ENCODE measurements around the gene BTN3A1. TPM values are rescaled to one million over a fixed set of nuclear protein-coding genes. Genes with fewer than 3 reads are reported as not detected.

Gene BTN3A1
- total and polyA plus RNA-seq, 10 of the 15 experiments (the other 5 are each of a cell fraction or from before 2014, with no cell fraction given): 5.6 to 60.1 (median 16.1) TPM

DNA sequence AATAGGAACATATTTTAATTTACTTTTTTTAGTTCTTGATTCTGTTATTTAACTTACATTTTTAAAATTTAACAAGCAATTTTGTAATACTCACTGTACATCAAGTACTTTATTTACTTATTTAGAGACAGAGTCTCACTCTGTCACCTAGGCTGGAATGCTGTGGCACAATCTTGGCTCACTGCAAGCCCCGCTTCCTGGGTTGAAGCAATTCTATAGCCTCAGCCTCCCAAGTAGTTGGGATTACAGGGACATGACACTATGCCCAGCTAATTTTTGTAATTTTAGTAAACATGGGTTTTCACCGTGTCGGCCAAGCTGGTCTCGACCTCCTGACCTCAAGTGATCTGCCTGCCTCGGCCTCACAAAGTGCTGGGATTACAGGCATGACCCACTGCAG lies 45.2 kb downstream of the BTN3A1 start (continued):
- TF ChIP-seq, protein P1, sequence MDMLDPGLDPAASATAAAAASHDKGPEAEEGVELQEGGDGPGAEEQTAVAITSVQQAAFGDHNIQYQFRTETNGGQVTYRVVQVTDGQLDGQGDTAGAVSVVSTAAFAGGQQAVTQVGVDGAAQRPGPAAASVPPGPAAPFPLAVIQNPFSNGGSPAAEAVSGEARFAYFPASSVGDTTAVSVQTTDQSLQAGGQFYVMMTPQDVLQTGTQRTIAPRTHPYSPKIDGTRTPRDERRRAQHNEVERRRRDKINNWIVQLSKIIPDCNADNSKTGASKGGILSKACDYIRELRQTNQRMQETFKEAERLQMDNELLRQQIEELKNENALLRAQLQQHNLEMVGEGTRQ (IDR thresholded peaks at IDR 0.05; ENCODE audit: borderline replicate concordance, low read depth, low read length): no peak
- no peak for TF ChIP-seq SMC3 (IDR thresholded peaks at IDR 0.05; ENCODE audit: borderline replicate concordance, low read length)
- TF ChIP-seq, protein P2, sequence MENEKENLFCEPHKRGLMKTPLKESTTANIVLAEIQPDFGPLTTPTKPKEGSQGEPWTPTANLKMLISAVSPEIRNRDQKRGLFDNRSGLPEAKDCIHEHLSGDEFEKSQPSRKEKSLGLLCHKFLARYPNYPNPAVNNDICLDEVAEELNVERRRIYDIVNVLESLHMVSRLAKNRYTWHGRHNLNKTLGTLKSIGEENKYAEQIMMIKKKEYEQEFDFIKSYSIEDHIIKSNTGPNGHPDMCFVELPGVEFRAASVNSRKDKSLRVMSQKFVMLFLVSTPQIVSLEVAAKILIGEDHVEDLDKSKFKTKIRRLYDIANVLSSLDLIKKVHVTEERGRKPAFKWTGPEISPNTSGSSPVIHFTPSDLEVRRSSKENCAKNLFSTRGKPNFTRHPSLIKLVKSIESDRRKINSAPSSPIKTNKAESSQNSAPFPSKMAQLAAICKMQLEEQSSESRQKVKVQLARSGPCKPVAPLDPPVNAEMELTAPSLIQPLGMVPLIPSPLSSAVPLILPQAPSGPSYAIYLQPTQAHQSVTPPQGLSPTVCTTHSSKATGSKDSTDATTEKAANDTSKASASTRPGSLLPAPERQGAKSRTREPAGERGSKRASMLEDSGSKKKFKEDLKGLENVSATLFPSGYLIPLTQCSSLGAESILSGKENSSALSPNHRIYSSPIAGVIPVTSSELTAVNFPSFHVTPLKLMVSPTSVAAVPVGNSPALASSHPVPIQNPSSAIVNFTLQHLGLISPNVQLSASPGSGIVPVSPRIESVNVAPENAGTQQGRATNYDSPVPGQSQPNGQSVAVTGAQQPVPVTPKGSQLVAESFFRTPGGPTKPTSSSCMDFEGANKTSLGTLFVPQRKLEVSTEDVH (IDR thresholded peaks at IDR 0.05; ENCODE audit: low read depth, partially characterized antibody): no peak

DNA sequence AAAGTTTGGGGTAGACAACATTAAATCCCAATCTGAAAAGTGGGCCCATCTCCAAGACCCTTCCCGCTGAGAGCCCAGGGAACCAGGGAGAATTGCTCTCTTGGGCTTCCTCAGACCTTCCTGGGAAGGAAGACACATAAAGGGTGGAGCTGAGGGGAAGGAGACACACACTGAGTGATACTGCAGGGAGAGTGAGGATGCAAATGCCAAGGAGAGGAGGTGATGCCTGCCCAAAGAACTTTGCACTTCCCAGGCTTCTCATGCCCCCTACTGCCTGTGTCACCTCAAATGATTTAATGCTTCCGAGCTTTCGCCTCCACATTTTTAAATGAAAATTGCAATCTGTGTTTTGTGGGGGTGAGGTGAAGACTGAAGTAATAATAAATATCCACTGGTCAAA lies 48.2 kb downstream of the BTN3A1 start:
- DNase-seq (ENCODE audit: low read depth, low spot score) (no peak), ATAC-seq (no peak), FAIRE-seq (no peak)
- intact Hi-C loops (cut with micrococcal nuclease; ENCODE audit: unreplicated experiment) (no loop called here), in situ Hi-C loops (cut with MboI) (no loop called here)
- ChIA-PET RAD21 (ENCODE audit: unreplicated experiment) (interaction anchor here (1.2 kb wide), 1 partner anchor 24 kb away, joined by 4 read pairs; no protein-coding TSS in a partner anchor), SMC1A (ENCODE audit: uncharacterized antibody, unreplicated experiment) (no interaction called here), CTCF (no interaction called here), POLR2A (interaction anchor here (1.7 kb wide), 1 partner anchor 11 kb away, joined by 4 read pairs; no protein-coding TSS in a partner anchor)
- Histone ChIP-seq H3K4me2 (ENCODE audit: control insufficient read depth, insufficient read depth) (no peak overlapping the region), H3K27ac (ENCODE audit: control insufficient read depth, insufficient read depth) (no peak overlapping the region), H3K9me3 (replicated peaks; ENCODE audit: control insufficient read depth, insufficient read depth, low read length) (no peaks in the 10 kb centered on the region), H3K36me3 (ENCODE audit: control insufficient read depth in 2 of 2, insufficient read depth in 2 of 2, low read length in 1 of 2) (peaks cover 0 to 15% of the 10 kb centered on the region in 2 experiments; a peak in 2 of 4 replicates), H3K27me3 (replicated peaks in 1 of 2; ENCODE audit: control insufficient read depth in 2 of 2, insufficient read depth in 2 of 2, low read length in 1 of 2) (no peaks in the 10 kb centered on the region), H3K79me2 (ENCODE audit: control insufficient read depth, insufficient read depth, low read length) (no peaks in the 10 kb centered on the region), H3K9ac (ENCODE audit: control insufficient read depth, insufficient read depth, low read length) (no peak overlapping the region), H2AFZ (ENCODE audit: control insufficient read depth, low read depth, low read length) (no peak overlapping the region), H3K4me3 (no peak overlapping the region), H3K4me1 (ENCODE audit: control insufficient read depth, insufficient read depth, low read length) (peaks cover 17% of the 10 kb centered on the region), H4K20me1 (ENCODE audit: control insufficient read depth, insufficient read depth) (no peaks in the 10 kb centered on the region)
- BruUV-seq (replicated peaks): no TSS peak
- no peak for TF ChIP-seq MYB (IDR thresholded peaks at IDR 0.05; ENCODE audit: borderline replicate concordance, low read depth, low read length)
- TF ChIP-seq, protein P3, sequence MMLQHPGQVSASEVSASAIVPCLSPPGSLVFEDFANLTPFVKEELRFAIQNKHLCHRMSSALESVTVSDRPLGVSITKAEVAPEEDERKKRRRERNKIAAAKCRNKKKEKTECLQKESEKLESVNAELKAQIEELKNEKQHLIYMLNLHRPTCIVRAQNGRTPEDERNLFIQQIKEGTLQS (IDR thresholded peaks at IDR 0.05; ENCODE audit: borderline replicate concordance, extremely low read depth, low read depth, low read length): no peak
- no peak for TF ChIP-seq MTA3 (IDR thresholded peaks at IDR 0.05; ENCODE audit: borderline replicate concordance, low read length)
- no peak for TF ChIP-seq SP1 (IDR thresholded peaks at IDR 0.05; ENCODE audit: low read depth, low read length)
- TF ChIP-seq TARDBP (IDR thresholded peaks at IDR 0.05; ENCODE audit: borderline replicate concordance): no peak
- TF ChIP-seq RUNX3 (IDR thresholded peaks at IDR 0.05; ENCODE audit: low read length): no peak
- no peak for TF ChIP-seq TCF3 (IDR thresholded peaks at IDR 0.05; ENCODE audit: borderline replicate concordance, insufficient read depth, low read depth, low read length)
- no peak for TF ChIP-seq EGR1 (IDR thresholded peaks at IDR 0.05; ENCODE audit: borderline replicate concordance in 1 of 2, low read depth in 2 of 2, low read length in 2 of 2)
- TF ChIP-seq IRF4 (IDR thresholded peaks at IDR 0.05; ENCODE audit: low read depth, low read length): no peak
- TF ChIP-seq YBX1 (IDR thresholded peaks at IDR 0.05): no peak
- TF ChIP-seq MTA2 (IDR thresholded peaks at IDR 0.05; ENCODE audit: low read depth): no peak
- no peak for TF ChIP-seq EP300 (IDR thresholded peaks at IDR 0.05; ENCODE audit: borderline replicate concordance in 1 of 2, control insufficient read depth in 1 of 2, low read depth in 2 of 2, low read length in 2 of 2)
- 98% methylated on average over 3 of the region's 3 CpGs for WGBS (ENCODE audit: insufficient coverage, insufficient replicate concordance, low lambda C conversion rate, missing lambda C conversion rate)
